HG03432 (cell line): Measurements from ENCODE around the gene PLCH1.

Experiments used
- ATAC-seq: cut with Tn5 transposase; IDR thresholded peaks from one replicate; pipeline ENCODE4 v1.9.1; 2021; ENCODE audit warnings: mild to moderate bottlenecking, moderate library complexity; ENCODE audit not compliant: unreplicated experiment

Gene PLCH1

DNA sequence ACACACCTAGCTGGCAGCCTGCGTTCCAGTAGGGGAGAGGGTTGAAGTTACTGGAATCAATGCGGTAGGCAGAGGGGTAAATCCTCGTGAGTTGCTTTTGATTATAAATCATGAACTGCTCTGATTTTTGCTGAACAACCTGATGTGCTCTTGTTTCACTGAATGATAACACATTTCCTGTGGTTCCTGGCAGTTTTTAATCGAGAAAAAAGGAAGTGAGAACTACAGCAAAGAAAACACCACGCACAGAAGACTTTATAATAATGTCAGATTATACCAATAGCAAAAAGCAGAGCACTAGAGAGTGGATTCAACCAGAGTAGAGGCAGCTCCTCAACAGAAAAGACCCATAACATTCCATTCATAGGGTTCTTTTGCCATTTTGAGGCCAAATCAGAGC lies 250.5 kb downstream of the PLCH1 start:
- ATAC-seq = peak; percentile 70

DNA sequence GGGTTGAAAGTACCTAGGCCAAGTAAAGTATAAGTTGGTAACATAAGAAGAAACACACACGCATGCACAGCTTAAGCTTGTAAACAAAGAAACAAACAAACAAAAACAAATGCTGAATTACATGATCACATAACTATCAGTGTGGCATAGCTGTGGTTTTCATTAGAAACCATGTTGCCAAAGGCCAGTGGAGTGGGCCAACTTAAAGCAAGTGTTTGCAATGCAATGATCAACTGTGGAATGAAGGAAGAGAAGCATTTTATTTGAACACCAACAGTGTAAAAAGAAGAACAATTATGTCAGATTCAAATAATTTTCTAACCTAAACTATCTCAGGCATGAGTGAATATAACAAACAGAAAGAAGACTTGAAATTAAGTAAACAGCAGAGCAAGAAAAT lies 252.0 kb downstream of the PLCH1 start:
- ATAC-seq = no peak

DNA sequence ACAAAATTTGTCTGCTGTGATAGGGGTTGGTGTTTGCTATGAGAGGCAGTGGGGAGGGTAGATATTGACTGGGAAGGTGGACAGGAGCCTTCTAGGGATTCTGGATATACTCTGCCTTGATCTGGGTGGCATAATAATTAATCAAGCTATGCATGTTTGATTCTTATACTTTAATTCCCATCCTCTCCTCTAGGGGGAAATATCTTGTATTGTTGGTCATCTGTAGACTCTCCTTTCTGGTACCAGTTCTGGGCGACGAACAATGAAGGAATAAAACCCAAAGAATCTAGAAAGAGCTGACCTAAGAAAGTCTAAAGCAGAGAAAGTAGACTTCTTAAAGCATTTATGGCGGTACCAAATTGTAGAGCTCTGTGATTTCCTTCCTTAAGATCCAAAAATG lies 253.2 kb downstream of the PLCH1 start:
- no peak for ATAC-seq

DNA sequence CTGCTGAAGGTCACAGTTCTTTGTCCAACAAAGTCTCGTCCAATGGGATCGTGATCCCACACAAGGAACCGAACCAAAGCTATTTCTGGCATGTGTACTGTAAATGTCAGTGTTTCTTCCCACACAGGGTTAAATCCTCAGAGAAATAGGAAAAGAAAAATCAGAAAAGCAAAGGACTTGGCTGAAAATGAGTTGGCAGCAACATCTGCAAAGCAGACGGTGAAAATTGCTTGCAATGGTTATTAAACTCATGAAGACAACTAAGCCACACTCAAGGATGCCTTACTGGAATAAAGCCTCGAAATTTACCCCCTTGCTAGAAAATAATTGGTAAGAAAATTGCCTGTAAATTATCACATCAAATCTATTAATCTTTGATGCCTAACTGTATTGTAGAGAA lies 256.2 kb downstream of the PLCH1 start:
- no peak for ATAC-seq

DNA sequence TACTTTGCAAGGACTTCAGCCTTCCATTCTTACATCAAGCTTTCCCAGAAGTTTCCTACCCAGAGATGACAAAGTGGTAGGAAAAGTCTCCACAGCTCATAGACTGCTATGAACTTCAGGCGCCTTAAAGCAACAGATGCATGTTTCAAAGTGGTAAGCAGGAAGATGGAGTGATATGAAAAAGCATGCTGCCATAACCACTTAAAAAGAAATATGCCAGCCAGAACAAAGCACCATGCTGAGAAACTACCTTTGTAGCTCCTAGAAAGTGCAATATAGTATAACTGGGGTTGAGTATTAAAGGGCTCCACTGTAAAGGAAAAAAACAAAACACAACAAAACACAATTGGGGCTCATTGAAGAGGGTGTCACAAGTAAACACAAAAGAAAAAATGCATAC lies 259.0 kb downstream of the PLCH1 start:
- no peak for ATAC-seq

DNA sequence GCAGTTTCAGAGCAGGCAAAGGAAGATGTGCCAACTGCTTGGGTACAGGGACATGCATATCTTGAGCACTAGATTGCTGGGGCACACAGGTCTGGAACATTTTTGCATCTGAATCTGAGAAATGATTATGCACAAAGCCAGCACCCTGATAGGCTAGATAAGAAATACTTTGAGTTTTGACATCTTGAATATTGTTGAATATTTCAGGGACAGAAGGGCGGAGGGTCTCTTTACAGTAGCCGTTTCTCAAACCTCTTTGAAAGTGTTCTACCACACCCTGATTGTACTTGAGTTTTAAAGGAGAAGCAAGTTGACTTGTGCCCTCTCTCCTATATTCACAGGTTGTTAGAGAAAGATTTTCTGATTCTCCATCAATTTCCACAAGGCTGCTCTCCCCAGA lies 263.3 kb downstream of the PLCH1 start:
- ATAC-seq = no peak

DNA sequence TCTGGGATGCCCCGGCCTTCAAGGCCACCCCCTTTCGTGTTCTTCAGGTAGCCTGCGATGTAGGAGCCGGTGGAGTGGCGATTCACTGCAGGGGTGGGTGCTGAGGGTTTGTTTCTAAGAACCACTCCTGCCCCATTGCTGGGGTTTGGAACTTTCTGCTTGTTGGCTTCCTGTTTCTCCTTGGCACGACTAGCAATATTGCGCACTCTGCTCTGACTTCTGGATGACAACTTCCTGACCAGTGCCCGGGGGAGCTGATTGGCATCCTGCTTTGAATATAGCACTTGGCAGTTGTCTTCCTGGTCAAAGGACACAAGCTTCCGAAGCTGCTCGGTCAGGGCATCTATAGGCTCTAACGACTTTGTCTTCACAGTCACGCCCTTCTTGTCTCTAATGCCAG lies 263.8 kb downstream of the PLCH1 start:
- ATAC-seq = no peak

DNA sequence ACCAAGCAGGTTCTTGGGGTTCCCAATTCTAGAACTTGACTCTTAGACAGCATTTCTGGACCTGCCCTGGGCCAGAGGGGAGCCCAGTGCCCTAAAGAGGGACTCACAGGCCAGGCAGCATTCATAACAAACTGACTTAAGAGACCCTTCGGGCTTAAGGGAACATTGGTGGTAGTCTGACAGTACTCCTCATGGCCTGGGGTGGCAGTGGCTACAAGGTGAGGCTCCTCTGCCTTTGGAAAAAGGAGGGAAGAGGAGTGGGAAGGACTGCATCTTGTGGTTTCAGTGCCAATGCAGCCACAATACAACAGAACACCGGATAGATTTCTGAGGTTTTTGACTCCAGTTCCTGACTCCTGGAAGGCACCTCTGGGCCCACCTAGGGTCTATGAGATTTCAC lies 279.2 kb downstream of the PLCH1 start:
- no peak for ATAC-seq

DNA sequence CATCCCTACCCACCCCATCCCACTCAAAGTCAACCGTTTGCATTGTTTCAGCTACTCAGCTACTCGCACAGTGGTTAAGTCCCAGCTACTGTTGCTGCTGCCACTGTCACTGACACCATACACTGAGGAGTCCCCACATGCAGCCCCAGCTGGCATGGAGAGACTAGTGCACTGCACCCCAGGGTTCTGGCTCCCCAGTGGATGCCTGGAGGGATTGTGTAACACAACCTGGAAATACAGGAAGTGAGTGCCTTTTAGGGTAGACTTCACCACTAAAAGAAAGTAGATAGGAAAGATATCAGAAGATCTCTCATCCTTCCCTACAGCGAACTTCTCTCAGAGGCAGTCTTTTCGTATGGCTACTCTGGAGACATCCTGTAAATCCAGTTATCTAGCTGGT lies 282.2 kb downstream of the PLCH1 start:
- ATAC-seq = no peak

DNA sequence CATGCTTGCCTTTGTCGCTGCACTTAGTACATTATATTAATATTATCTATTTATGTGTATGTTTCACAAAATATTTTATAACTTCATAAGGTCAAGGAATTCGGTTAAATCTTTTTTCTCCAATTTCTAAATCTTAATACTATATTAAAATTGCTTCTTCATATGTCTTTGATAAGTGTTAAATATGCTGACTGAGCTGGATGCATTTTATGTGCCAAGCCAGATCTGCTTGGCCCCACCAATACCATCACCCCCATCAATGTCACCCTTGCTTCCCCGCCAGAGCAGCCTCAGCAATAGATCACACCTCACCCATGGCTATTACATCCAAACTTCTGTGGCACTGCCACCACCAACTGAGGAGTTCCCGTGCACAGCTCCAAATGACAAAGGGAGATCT lies 287.3 kb downstream of the PLCH1 start:
- no peak for ATAC-seq

DNA sequence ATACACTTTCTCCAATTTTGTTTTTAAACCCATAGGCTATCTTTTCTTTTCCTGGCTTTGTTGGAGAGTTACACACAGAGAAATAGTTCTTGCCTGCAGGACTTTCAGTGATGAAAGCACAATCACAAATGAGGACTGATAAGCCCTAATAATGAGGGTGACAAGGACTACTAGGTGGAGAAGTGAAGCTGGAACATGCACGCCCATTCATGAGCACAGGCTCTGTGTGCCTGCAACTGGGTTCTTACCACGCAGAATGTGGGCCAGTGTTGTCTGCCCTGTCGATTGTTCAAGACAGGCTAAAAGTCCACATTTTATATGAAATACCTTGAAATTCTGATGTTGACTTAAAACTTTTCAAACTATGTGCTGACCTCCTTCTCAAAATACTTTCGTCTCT lies 289.1 kb downstream of the PLCH1 start:
- no peak for ATAC-seq

DNA sequence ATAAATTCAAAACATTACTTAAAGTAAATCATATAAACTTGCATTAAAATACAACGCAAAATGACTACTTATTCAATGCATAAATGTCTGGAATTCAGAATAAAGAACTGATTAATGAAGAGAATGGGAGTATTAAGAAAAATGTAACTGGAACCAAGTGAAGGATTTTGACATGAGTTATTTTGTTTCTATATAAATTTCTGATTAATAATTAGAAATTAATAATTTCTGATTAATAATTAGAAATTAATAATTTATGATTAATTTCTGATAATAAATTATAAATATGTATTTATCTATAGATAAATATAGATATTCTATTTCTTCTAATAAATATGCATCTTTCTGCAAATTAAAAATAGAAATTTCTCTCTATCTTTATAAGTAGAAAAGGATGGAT lies 291.4 kb downstream of the PLCH1 start:
- ATAC-seq = no peak

DNA sequence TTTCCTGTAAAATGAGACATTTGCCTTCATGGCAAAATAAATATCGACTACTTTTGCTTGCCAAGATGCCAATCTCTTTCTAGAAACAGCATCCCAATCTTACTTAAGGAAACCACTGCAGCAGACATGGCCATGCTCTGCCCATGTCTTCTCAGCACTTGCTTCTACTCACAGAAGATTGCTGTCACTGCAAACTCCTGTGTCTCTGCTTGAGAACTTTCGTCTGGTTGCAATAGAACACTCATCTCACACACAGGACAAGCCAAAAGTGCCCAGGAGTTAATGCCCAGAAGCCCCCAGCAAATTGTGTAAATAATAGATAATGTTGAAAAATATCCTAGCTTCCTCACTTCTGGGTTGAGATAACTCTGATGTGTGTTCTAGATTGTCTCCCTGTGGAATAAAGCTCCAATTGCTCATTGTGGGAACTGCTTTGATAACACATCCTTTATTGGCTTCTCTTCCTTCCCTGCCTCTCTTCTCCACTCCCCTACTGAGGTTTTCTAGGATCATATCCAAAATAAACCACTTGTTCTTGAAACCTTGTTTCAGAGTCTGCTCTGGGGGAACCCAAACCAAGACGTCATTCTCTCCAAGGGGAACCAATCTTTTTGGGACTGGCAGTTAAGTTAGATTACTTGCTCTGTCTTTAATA lies 295.1 kb downstream of the PLCH1 start:
- no peak for ATAC-seq

DNA sequence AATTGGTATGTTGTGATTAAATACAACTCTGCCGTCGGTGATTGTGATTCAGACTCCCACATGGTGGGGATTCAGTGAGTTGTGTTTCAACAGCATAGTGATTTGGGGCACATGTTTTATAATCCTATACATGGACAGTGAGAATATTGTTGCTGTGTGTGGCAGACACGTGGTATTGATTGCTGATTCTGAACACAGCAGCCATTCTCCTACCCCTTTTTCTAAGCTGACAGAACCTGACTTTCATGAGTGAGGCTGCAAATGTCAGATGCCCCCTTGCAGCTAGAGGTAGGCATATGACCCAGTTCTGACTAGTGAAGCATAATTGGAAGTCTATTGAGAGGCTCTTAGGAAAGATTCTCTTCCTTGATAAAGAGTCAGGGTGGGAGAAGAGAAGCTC lies 296.3 kb downstream of the PLCH1 start:
- ATAC-seq = no peak

DNA sequence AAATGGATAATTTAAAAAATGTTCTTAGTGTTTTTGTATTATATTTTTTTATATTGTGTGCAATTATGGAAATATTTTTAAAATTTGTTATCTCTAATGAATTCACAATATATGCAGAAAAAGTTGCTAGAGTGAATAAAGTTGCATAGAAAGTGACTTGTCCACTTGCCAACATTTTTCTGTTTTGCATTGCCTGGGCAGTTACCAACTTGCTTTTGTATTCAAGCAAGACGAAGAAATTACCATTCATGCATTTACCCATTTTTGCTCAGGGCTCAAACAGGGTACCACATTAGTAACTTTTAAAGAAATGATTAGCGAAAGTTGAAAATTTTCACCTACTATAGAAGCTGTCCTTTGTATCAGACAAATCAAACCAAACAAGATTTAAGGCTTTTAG lies 298.5 kb downstream of the PLCH1 start:
- ATAC-seq = no peak

DNA sequence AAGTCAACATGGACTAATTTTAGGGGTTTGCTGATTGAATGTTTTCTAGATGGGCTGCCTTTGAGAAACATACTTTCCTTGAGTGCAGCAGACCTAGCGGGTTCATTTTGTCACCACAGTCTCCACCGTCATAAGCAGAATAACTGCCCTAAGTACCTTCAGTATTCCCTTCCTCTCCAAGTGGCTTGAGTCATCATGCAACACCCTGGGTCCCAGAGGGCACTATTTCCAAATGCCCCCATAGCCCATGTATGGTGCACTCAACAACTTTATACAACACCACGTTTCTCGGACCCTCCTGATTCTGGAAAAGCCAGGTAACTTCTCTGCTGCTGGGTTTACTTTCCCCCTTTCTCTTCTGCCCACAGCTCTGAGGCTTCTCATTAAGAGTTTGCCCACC lies 300.1 kb downstream of the PLCH1 start:
- ATAC-seq = no peak

DNA sequence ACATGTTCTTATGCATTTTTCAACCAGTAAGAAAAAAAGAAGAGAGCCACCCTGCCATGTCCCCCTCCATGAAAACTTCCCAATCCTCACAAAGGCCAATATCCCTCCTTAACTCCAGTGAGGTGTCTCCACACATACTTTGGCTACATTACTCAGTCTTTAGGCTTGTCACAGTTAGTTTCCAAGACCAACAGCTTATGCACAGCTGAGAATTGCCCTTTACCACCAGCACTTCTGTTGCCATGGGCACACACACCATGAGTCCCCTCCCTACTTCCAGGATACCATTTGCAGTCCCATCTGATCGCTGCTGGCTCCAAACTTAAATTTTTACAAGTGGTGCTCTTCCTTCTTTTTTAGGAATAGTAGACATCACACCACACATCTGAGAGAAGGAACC lies 301.1 kb downstream of the PLCH1 start:
- ATAC-seq = no peak

DNA sequence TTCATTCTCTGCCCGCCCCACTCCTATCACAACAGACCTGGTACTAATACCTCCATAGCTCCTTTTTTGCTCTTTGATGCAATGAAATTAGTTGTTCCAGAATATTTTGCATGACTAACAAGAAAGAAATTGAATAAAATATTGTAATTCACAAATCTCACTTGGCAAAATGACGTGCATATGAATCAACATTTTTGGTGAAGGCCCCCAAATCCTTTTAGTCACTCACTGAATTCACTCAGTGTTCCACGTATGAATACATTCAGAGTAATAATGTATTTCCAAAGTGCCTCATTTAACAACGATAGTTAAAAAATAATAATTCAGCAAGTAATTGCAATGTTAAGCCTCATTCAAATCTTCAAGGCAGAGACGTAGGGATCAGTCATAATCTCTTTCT lies 302.8 kb downstream of the PLCH1 start:
- ATAC-seq = no peak

DNA sequence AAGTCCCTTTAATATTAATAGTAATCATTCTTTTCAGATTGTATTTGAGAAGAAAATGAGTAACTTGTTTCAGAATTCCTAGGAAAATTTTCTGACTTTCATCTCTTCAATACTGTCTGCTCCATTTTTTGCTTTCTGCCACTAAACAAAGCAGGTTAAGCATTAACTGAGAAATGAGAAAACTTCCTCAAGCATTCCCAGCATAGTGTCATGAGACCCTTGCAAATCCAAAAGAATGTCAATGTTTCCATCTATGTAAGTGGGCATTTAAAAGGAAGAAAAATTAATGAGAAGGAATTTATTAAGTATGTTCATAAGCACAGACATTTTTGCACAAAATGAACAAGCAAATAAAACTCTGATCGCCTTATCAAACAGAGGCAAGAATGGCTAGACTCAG lies 303.4 kb downstream of the PLCH1 start:
- ATAC-seq = no peak

DNA sequence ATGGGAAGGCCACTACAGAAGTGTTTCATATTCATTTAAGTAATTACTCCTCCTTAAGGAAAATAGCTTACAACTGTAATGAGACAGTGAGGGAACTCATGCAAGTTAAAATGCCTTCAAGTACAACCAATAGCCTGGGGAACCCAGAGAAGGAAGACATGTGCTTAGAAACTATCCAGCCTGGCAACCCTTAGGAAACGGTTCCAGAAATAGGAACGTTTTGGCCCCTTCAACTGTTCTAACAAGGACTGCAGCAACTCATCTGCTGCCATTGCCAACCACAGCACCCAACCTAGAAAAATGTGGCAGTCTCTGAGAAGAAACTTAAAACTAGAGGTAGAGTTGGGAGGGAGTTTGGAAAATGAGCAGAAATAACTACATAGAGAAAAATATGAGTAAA lies 303.8 kb downstream of the PLCH1 start:
- ATAC-seq = no peak

DNA sequence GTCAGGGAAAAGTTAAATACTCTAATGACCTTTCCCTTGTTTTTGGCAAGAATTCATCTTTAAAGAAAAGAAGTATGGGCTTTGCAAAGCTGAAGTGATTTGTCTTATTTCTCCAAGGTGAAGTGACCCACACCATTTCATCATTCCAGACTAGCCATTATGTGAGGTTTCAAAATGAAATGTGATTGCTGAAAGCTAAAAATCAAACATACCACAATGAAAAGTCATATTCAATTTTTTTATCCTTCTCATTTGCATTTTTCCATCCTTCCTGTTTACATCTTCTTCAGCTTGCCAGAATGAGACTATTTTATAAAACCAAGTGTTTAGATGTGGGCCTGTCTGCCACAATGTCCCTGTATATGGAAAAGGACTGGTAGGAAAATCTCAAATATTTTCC lies 309.1 kb downstream of the PLCH1 start:
- no peak for ATAC-seq

DNA sequence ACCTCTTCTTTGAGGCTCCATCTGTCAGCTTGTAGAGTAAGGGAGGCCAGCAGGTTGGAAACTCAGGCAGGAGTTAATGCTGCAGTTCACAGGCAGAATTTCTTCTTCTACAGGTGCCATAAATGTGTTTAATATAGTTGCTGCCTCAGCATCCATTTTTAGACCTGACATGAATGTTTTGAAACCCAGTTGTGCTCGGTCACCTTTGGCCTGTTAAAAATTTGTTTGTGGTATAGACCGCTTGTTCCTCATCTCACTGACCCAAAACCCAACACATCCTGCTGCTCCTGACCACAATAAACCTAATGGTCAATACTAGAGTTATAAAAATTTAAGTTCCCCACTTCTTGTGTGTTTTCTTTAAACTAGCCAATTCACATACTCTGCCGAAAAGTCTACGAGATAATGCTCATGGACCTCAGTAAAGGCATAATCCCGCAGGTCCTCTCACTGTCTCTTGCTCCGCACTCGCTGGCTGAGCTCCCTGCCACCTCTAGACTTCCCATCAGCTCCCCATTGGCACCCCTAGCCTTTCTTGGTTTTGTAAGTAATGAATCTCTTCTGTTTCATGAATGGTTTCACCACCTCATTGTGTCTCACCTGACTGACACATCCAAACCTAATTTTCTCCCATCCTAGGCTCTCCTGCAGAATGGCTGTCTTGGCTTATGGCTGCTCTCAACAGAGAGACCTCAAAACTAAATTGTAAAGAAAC lies 312.9 kb downstream of the PLCH1 start:
- no peak for ATAC-seq

DNA sequence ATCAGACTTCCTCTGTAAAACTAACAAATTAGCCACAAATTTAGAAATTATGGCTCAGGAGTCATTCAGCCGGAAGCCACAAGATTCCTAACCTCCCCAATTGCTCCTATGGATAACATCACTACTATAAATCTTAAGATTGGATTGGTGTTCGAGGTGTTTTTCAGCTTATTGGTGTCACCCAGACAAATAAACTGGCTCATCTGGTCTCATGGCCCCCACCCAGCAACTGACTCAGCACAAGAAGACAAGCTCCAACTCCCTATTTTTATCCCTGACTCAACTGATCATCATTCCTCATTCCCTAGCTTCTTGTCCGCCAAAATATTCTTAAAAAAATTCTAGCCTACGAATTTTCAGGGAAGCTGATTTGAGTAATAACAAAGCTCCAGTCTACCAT lies 316.3 kb downstream of the PLCH1 start:
- no peak for ATAC-seq
